ENCODE measurements around the gene SOHLH1. TPM values are rescaled to one million over a fixed set of nuclear protein-coding genes. Genes with fewer than 3 reads are reported as not detected.

The SOHLH1 gene
- total and polyA plus RNA-seq, 2 experiments from 2014 or later, result not detected

GRCh38 chr9:135745686-135746324, 46.5 kb upstream of the SOHLH1 start:
- TF ChIP-seq EZH2 (IDR thresholded peaks at IDR 0.05; ENCODE audit: borderline replicate concordance), result no peak
- WGBS (ENCODE audit: low lambda C conversion rate, missing lambda C conversion rate), result 88% methylated on average over 24 of the region's 24 CpGs
- DNase-seq (ENCODE audit: low spot score), result no peak
- H3K4me2 ChIP-seq, result no peak overlapping the region
- no peaks in the 10 kb centered on the region for H3K36me3 ChIP-seq (replicated peaks; ENCODE audit: insufficient read depth, low read depth)
- no peaks in the 10 kb centered on the region for H3K9me2 ChIP-seq (replicated peaks; ENCODE audit: insufficient read depth)
- H4K20me1 ChIP-seq (ENCODE audit: insufficient read depth, poor library complexity, severe bottlenecking), result no peaks in the 10 kb centered on the region
- no peaks in the 10 kb centered on the region for H3K9me3 ChIP-seq (ENCODE audit: low read depth)
- no peaks in the 10 kb centered on the region for H3K27me3 ChIP-seq
- no peaks in the 10 kb centered on the region for H3K4me1 ChIP-seq (ENCODE audit: insufficient read depth)
- no peaks in the 10 kb centered on the region for H3K79me2 ChIP-seq
- H2AFZ ChIP-seq, result no peak overlapping the region
- H3K4me3 ChIP-seq, result no peak overlapping the region
- no peak overlapping the region for H3K27ac ChIP-seq

- no peak for TF ChIP-seq EZH2 (IDR thresholded peaks at IDR 0.05; ENCODE audit: borderline replicate concordance)
- no peak for TF ChIP-seq EZH2phosphoT487 (IDR thresholded peaks at IDR 0.05; ENCODE audit: low read depth, severe bottlenecking, unreplicated experiment)
- no peak for TF ChIP-seq CTCF (IDR thresholded peaks at IDR 0.05; ENCODE audit: poor library complexity)
- H3K27me3 ChIP-seq, result no peaks in the 10 kb centered on the region
- WGBS (ENCODE audit: low lambda C conversion rate, missing lambda C conversion rate), result 89% methylated on average over 21 of the region's 21 CpGs
These were observed 45.9 kb upstream of the SOHLH1 start for GRCh38 chr9:135745189-135745588.

GRCh38 chr9:135744333-135745070, 45.2 kb upstream of the SOHLH1 start:
- Histone ChIP-seq H3K27ac (no peak overlapping the region), H3K79me2 (no peaks in the 10 kb centered on the region), H3K4me1 (ENCODE audit: insufficient read depth) (no peaks in the 10 kb centered on the region), H4K20me1 (ENCODE audit: insufficient read depth, poor library complexity, severe bottlenecking) (no peaks in the 10 kb centered on the region), H2AFZ (no peak overlapping the region), H3K4me2 (no peak overlapping the region), H3K27me3 (no peaks in the 10 kb centered on the region), H3K9me3 (ENCODE audit: low read depth) (no peaks in the 10 kb centered on the region), H3K9me2 (replicated peaks; ENCODE audit: insufficient read depth) (no peaks in the 10 kb centered on the region), H3K36me3 (replicated peaks; ENCODE audit: insufficient read depth, low read depth) (no peaks in the 10 kb centered on the region), H3K4me3 (no peak overlapping the region)
- WGBS (ENCODE audit: low lambda C conversion rate, missing lambda C conversion rate), result 93% methylated on average over 33 of the region's 33 CpGs
- DNase-seq (ENCODE audit: low spot score), result no peak
- no peak for TF ChIP-seq EZH2 (IDR thresholded peaks at IDR 0.05; ENCODE audit: borderline replicate concordance)
- no peak for TF ChIP-seq EZH2phosphoT487 (IDR thresholded peaks at IDR 0.05; ENCODE audit: low read depth, severe bottlenecking, unreplicated experiment)

More at GRCh38 chr9:135745189-135745588, 45.9 kb upstream of the SOHLH1 start:
- Histone ChIP-seq H3K27ac (no peak overlapping the region), H4K20me1 (ENCODE audit: insufficient read depth, poor library complexity, severe bottlenecking) (no peaks in the 10 kb centered on the region), H2AFZ (no peak overlapping the region), H3K9me2 (replicated peaks; ENCODE audit: insufficient read depth) (no peaks in the 10 kb centered on the region), H3K36me3 (replicated peaks; ENCODE audit: insufficient read depth, low read depth) (no peaks in the 10 kb centered on the region), H3K4me2 (no peak overlapping the region), H3K4me3 (no peak overlapping the region), H3K79me2 (no peaks in the 10 kb centered on the region), H3K4me1 (ENCODE audit: insufficient read depth) (no peaks in the 10 kb centered on the region), H3K9me3 (ENCODE audit: low read depth) (no peaks in the 10 kb centered on the region)
- no peak for DNase-seq (ENCODE audit: low spot score)

DNA sequence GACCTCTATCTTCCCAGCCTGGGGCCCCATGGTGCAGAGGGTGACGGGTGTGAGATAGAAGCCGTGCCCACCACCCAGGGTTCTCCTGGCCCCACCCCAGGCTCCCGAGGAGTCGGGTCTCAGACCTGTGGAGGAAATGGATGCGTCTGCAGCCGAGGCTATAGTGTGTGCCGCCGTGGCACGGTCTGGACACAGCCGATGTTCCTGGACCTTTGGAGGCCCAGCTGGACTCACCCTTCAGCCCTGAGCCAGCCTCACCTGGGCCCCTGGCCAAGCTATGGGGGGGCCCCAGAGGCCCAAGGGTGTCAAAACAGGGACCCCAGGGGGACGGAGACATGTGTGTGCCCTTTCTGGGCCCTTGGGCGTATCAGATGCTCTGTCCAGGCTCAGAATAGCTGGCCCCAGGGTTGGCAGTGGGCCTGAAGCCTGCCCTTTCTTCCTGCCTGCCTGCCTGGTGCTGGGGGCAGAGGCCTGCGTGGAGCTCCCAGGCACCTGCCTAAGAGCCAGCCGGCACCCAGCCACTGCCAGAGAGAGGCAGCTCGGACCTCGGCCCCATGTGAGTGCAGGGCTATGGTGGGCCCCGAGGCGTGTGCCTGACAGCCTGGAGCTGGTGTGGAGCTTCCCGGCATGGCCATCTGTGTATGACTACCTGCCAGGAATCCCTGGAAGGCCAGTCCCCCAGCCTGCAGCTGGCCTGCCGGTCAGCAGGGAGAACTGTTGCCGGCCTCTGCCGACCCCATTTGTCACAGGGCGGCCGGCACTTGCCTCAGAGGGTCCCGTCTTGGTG, 44.5 kb upstream of the SOHLH1 start:
- no peak for TF ChIP-seq EZH2phosphoT487 (IDR thresholded peaks at IDR 0.05; ENCODE audit: low read depth, severe bottlenecking, unreplicated experiment)
- no peak for TF ChIP-seq EZH2 (IDR thresholded peaks at IDR 0.05; ENCODE audit: borderline replicate concordance)
- Histone ChIP-seq H3K4me2 (no peak overlapping the region), H3K36me3 (replicated peaks; ENCODE audit: insufficient read depth, low read depth) (no peaks in the 10 kb centered on the region), H4K20me1 (ENCODE audit: insufficient read depth, poor library complexity, severe bottlenecking) (no peaks in the 10 kb centered on the region), H3K27me3 (no peaks in the 10 kb centered on the region), H3K9me2 (replicated peaks; ENCODE audit: insufficient read depth) (no peaks in the 10 kb centered on the region), H3K27ac (no peak overlapping the region), H3K79me2 (no peaks in the 10 kb centered on the region), H3K4me1 (ENCODE audit: insufficient read depth) (no peaks in the 10 kb centered on the region), H2AFZ (no peak overlapping the region), H3K9me3 (ENCODE audit: low read depth) (no peaks in the 10 kb centered on the region), H3K4me3 (no peak overlapping the region)
- no peak for DNase-seq (ENCODE audit: low spot score)
- WGBS (ENCODE audit: low lambda C conversion rate, missing lambda C conversion rate), result 92% methylated on average over 25 of the region's 25 CpGs

Measured in hepatocyte (in vitro differentiated cells).